T-cell (primary cell): Measurements from ENCODE around the gene RPS6KA2. TPM values are rescaled to one million over a fixed set of nuclear protein-coding genes. Genes with fewer than 3 reads are reported as not detected.
"Not testable (repeated sequence)": the region's sequence is repeated elsewhere in the genome, so short reads cannot be mapped to it uniquely, and the experiment has no call there.

ENCODE experiments used
- ATAC-seq, 4 experiments: fragments of 200-7000 bp in 3 of 4; fragments of 150-1000 bp in 1 of 4; cut with Tn5 transposase; replicated peaks in 1 of 4; 1 replicate in 3 of 4; 2 replicates in 1 of 4; pipeline ENCODE4 v1.10.0; 2021; ENCODE audit warnings: moderate library complexity in 3 of 4, mild to moderate bottlenecking in 2 of 4, moderate number of reproducible peaks in 1 of 4
- CTCF ChIA-PET, 2 donors: fragments of 300-600 bp; sonication (Branson Sonifier 250); formaldehyde crosslinking; loops; one replicate each; lab custom pipeline; 2022; ENCODE audit warnings: antibody characterized with exemption in 2 of 2; lab: Charles Lee
- POLR2A ChIA-PET, 2 donors: fragments of 300-600 bp; sonication (Branson Sonifier 250); formaldehyde crosslinking; loops; one replicate each; lab custom pipeline; 2022; ENCODE audit warnings: antibody characterized with exemption in 2 of 2; lab: Charles Lee
- DNase-seq, 35 experiments: peaks; one replicate each; pipeline versions ENCODE4 v3.0.0 to v3.0.0-alpha.2; 2013 to 2023
- H3K27ac ChIP-seq: one replicate; pipeline ENCODE4 v1.5.1; 2013; ENCODE audit warnings: low read length
- H3K27me3 ChIP-seq, 2 experiments: replicated peaks in 1 of 2; 1 replicate in 1 of 2; 2 replicates in 1 of 2; pipeline versions ENCODE4 v1.6.1 to v1.7.0; 2013; ENCODE audit warnings: low read length in 1 of 2, mixed read lengths in 1 of 2; ENCODE audit not compliant: control insufficient read depth in 2 of 2, insufficient read depth in 2 of 2; ENCODE audit errors: extremely low read depth in 1 of 2
- H3K36me3 ChIP-seq, 2 donors: 1 replicate in 1 of 2; 2 replicates in 1 of 2; pipeline versions ENCODE4 v1.6.1 to v1.7.0; 2013; ENCODE audit warnings: low read length in 1 of 2; ENCODE audit not compliant: control insufficient read depth in 2 of 2, insufficient read depth in 1 of 2; ENCODE audit errors: extremely low read depth in 1 of 2
- H3K4me1 ChIP-seq, 2 experiments: 1 replicate in 1 of 2; 2 replicates in 1 of 2; pipeline versions ENCODE4 v1.6.1 to v1.7.0; 2013; ENCODE audit warnings: low read length in 2 of 2, mixed read lengths in 1 of 2; ENCODE audit not compliant: insufficient read depth in 2 of 2, control insufficient read depth in 1 of 2; ENCODE audit errors: extremely low read depth in 1 of 2
- H3K4me3 ChIP-seq, 2 donors: 1 replicate in 1 of 2; 2 replicates in 1 of 2; pipeline versions ENCODE4 v1.5.1 to v1.7.0; 2013; ENCODE audit warnings: mild to moderate bottlenecking in 2 of 2, low read length in 1 of 2, moderate library complexity in 1 of 2; ENCODE audit not compliant: control insufficient read depth in 1 of 2; ENCODE audit errors: extremely low read depth in 1 of 2
- H3K9me3 ChIP-seq: 2 replicates; pipeline ENCODE4 v1.7.0; 2013
- H3K27ac Mint-ChIP-seq, 2 donors: one replicate each; pipeline ENCODE4 v1.8.0; 2020 to 2021; ENCODE audit warnings: mild to moderate bottlenecking in 2 of 2, mixed read lengths in 2 of 2
- H3K27me3 Mint-ChIP-seq, 2 donors: one replicate each; pipeline ENCODE4 v1.8.0; 2021 to 2022; ENCODE audit warnings: mixed read lengths in 2 of 2
- H3K36me3 Mint-ChIP-seq: one replicate; pipeline ENCODE4 v1.8.0; 2021; ENCODE audit warnings: mixed read lengths
- H3K4me1 Mint-ChIP-seq, 3 donors: one replicate each; pipeline ENCODE4 v1.8.0; 2020 to 2022; ENCODE audit warnings: mixed read lengths in 3 of 3, mild to moderate bottlenecking in 1 of 3
- H3K4me3 Mint-ChIP-seq, 3 donors: one replicate each; pipeline ENCODE4 v1.8.0; 2020 to 2022; ENCODE audit warnings: mild to moderate bottlenecking in 3 of 3, mixed read lengths in 3 of 3, moderate library complexity in 3 of 3
- H3K9me3 Mint-ChIP-seq, 3 donors: one replicate each; pipeline ENCODE4 v1.8.0; 2020 to 2022; ENCODE audit warnings: mixed read lengths in 3 of 3
- WGBS: methylation state at CpG from one replicate; pipeline ENCODE4 v1.1.5; 2013; ENCODE audit warnings: missing lambda C conversion rate; ENCODE audit not compliant: insufficient coverage; 5-methylcytosine and 5-hydroxymethylcytosine counted together
- total RNA-seq, 35 experiments: library from RNA in 6 of 35; stranded (reverse) in 6 of 35; fragments of 120-200 nt in 1 of 35; gene quantifications; one replicate each; pipeline versions ENCODE4 v1.2.1 to v1.2.4 and lab custom pipeline; 2013 to 2026

RPS6KA2 gene
- total RNA-seq, 5 donors from 2014 or later (not counting 1 experiment from before 2014, with no cell fraction given): 4.1 to 21.5 (median 12.4) TPM

- Histone ChIP-seq H3K27me3 (peaks cover 0 to 45% of the 10 kb centered on the region in 2 experiments), H3K9me3 (no peaks in the 10 kb centered on the region), H3K4me3 (no peak overlapping the region), H3K4me1 (peaks cover 0 to 4% of the 10 kb centered on the region in 2 experiments), H3K36me3 (no peaks in the 10 kb centered on the region), H3K27ac (no peak overlapping the region)
- no peak for DNase-seq
- Mint-ChIP-seq H3K36me3 (peaks cover 4% of the 10 kb centered on the region), H3K9me3 (peaks cover 0 to 6% (median 5%) of the 10 kb centered on the region in 3 donors), H3K4me1 (peaks cover 5 to 13% (median 12%) of the 10 kb centered on the region in 3 donors), H3K27me3 (peaks cover 32 to 49% of the 10 kb centered on the region in 2 donors), H3K4me3 (no peak overlapping the region), H3K27ac (no peak overlapping the region)
- POLR2A ChIA-PET: no interaction called here
- CTCF ChIA-PET: interaction anchor here in 1 of 2 donors (0.6 kb wide), 1 partner anchor 49 kb away, joined by 4 read pairs; no protein-coding TSS in a partner anchor
- WGBS: 93% methylated on average over 23 of the region's 29 CpGs
- no peak for ATAC-seq
Measured at GRCh38 chr6:166637812-166638572, 10.9 kb upstream of the RPS6KA2 start.

GRCh38 chr6:166636934-166637333 is 9.9 kb upstream of the RPS6KA2 start:
- no peak overlapping the region for H3K4me3 Mint-ChIP-seq
- Histone ChIP-seq H3K4me1 (peaks cover 0 to 4% of the 10 kb centered on the region in 2 experiments), H3K9me3 (no peaks in the 10 kb centered on the region), H3K4me3 (no peak overlapping the region), H3K36me3 (no peaks in the 10 kb centered on the region), H3K27ac (no peak overlapping the region), H3K27me3 (peaks cover 0 to 54% of the 10 kb centered on the region in 2 experiments)
- H3K4me1 Mint-ChIP-seq: peaks cover 5 to 13% (median 12%) of the 10 kb centered on the region in 3 donors
- DNase-seq (peak in 1 of 35 experiments; percentile 17), ATAC-seq (no peak)
- ChIA-PET POLR2A (no interaction called here), CTCF (no interaction called here)
- H3K27me3 Mint-ChIP-seq: peaks cover 36 to 55% of the 10 kb centered on the region in 2 donors
- no peak overlapping the region for H3K27ac Mint-ChIP-seq
- 100% methylated on average over 4 of the region's 10 CpGs for WGBS
- H3K36me3 Mint-ChIP-seq: peaks cover 4% of the 10 kb centered on the region
- no peaks in the 10 kb centered on the region for H3K9me3 Mint-ChIP-seq

- Mint-ChIP-seq H3K4me3 (no peak overlapping the region), H3K27ac (no peak overlapping the region), H3K27me3 (peaks cover 40 to 60% of the 10 kb centered on the region in 2 donors), H3K4me1 (peaks cover 5 to 13% (median 12%) of the 10 kb centered on the region in 3 donors), H3K9me3 (no peaks in the 10 kb centered on the region), H3K36me3 (peaks cover 4% of the 10 kb centered on the region)
- no peak for ATAC-seq
- H3K9me3 ChIP-seq: no peaks in the 10 kb centered on the region
- peaks cover 0 to 4% of the 10 kb centered on the region in 2 experiments for H3K4me1 ChIP-seq
- H3K36me3 ChIP-seq: no peaks in the 10 kb centered on the region
- H3K4me3 ChIP-seq: no peak overlapping the region
- CTCF ChIA-PET: interaction anchor here in 1 of 2 donors (0.5 kb wide), 1 partner anchor 12 kb away, joined by 3 read pairs; no protein-coding TSS in a partner anchor
- no peak overlapping the region for H3K27ac ChIP-seq
- H3K27me3 ChIP-seq: peaks cover 0 to 60% of the 10 kb centered on the region in 2 experiments
- 90% methylated on average over 4 of the region's 6 CpGs for WGBS
- DNase-seq: no peak
- POLR2A ChIA-PET: no interaction called here
Measured at GRCh38 chr6:166636191-166636933, 9.3 kb upstream of the RPS6KA2 start.

- ChIA-PET CTCF (no interaction called here), POLR2A (no interaction called here)
- Mint-ChIP-seq H3K27me3 (peaks cover 40 to 54% of the 10 kb centered on the region in 2 donors), H3K4me3 (no peak overlapping the region), H3K27ac (no peak overlapping the region), H3K36me3 (peaks cover 4% of the 10 kb centered on the region), H3K4me1 (peaks cover 5 to 9% (median 8%) of the 10 kb centered on the region in 3 donors), H3K9me3 (no peaks in the 10 kb centered on the region)
- Histone ChIP-seq H3K4me1 (peaks cover 0 to 1% of the 10 kb centered on the region in 2 experiments), H3K4me3 (no peak overlapping the region), H3K36me3 (no peaks in the 10 kb centered on the region), H3K27ac (no peak overlapping the region), H3K27me3 (peaks cover 0 to 64% of the 10 kb centered on the region in 2 experiments), H3K9me3 (no peaks in the 10 kb centered on the region)
- ATAC-seq (peak in 1 of 4 experiments; percentile 15), DNase-seq (peak in 1 of 35 experiments; percentile 22)
- 90% methylated on average over 16 of the region's 20 CpGs for WGBS
Measured at GRCh38 chr6:166635013-166635970, 8.2 kb upstream of the RPS6KA2 start.

- ATAC-seq, H3K27ac ChIP-seq, H3K4me1 ChIP-seq, H3K4me3 Mint-ChIP-seq, H3K4me3 ChIP-seq, H3K36me3 ChIP-seq, POLR2A ChIA-PET, H3K36me3 Mint-ChIP-seq, H3K27ac Mint-ChIP-seq, H3K9me3 ChIP-seq, CTCF ChIA-PET, H3K4me1 Mint-ChIP-seq, H3K9me3 Mint-ChIP-seq, DNase-seq: not testable (repeated sequence)
- WGBS: 100% methylated on average over 1 of the region's 4 CpGs
- H3K27me3 Mint-ChIP-seq: peaks cover 40 to 53% of the 10 kb centered on the region in 2 donors
- peaks cover 0 to 66% of the 10 kb centered on the region in 2 experiments for H3K27me3 ChIP-seq
Measured at GRCh38 chr6:166634581-166634980, 7.5 kb upstream of the RPS6KA2 start.
